GM13976 (cell line): ENCODE results near the gene FUT9.

Experiments used
- DNase-seq: peaks from one replicate; pipeline ENCODE4 v3.0.0; 2012; ENCODE audit warnings: low spot score
- in situ Hi-C: fragments of 300-500 bp; cut with MboI; formaldehyde crosslinking; loops from one replicate; pipeline ENCODE4 v1.12.0; 2022; ENCODE audit warnings: low sequenced_read_pairs, mixed read lengths, inconsistent platforms; ENCODE audit not compliant: unreplicated experiment
- TF ChIP-seq, protein P1 (sequence below): IDR thresholded peaks from 2 replicates; pipeline ENCODE4 v1.5.1; 2012; ENCODE audit warnings: borderline replicate concordance, mild to moderate bottlenecking; ENCODE audit not compliant: insufficient read depth; ENCODE audit errors: extremely low read depth, missing control alignments, control extremely low read depth

The FUT9 gene

DNA sequence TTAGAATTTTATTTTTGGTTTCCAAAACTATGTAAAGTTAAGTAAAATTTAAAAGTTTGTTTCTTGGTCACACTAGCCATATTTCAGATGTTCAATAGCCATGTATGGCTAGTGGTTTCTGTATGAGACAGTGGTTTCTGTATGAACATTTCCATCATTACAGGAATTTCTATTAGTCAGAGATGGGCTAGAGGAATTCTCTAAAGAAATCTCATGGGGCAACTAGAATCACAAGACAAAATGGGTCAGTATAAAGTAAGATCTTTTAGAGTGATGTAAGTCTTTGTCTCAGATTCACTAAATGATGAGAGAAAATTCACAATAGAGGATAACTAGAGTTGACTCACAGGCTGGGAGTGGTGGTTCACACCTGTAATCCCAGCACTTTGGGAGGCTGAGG is 149.0 kb downstream of the FUT9 start:
- TF ChIP-seq, protein P1, sequence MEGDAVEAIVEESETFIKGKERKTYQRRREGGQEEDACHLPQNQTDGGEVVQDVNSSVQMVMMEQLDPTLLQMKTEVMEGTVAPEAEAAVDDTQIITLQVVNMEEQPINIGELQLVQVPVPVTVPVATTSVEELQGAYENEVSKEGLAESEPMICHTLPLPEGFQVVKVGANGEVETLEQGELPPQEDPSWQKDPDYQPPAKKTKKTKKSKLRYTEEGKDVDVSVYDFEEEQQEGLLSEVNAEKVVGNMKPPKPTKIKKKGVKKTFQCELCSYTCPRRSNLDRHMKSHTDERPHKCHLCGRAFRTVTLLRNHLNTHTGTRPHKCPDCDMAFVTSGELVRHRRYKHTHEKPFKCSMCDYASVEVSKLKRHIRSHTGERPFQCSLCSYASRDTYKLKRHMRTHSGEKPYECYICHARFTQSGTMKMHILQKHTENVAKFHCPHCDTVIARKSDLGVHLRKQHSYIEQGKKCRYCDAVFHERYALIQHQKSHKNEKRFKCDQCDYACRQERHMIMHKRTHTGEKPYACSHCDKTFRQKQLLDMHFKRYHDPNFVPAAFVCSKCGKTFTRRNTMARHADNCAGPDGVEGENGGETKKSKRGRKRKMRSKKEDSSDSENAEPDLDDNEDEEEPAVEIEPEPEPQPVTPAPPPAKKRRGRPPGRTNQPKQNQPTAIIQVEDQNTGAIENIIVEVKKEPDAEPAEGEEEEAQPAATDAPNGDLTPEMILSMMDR: no peak
- in situ Hi-C loops: no loop called here
- DNase-seq: no peak

DNA sequence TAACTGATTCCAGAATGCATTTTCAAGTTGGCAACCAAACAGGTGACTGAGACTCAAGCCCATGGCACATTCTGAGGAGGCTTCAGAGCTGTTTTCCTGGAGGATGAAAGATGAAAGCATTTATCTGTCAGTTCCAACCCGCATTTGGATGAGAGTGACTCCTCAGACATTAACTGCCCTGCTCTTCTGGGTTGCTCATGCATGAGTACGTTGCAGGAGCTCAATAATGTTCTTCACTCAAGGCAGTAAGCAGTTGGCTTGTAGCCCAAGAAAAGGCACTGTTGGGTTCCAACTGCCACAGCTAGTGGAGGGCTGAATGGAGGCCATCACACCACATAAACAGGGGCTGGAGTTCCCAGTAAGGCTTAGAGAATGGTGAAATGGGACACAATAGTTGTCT is 155.3 kb downstream of the FUT9 start:
- TF ChIP-seq, protein P1: no peak
- DNase-seq: no peak
- in situ Hi-C loops: no loop called here

DNA sequence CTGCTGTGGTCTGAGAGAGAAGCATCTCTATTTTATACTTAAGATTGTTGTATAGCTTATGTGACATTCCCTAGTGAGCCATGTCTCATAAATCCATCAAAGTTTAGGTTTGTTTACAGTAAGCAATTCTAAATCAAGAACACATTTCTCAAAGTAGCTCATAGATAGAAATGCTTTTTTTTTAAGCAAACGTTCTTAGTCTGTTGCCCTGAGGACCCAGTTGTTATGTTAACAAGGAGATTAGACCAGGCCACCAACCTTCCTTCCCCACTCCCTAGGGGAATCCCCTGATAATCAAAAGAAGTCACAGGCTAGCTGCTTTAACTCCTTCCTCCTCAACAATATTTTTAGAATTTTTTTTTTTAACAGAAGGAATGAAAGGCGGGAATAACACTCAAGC is 169.0 kb downstream of the FUT9 start:
- TF ChIP-seq, protein P1: no peak
- in situ Hi-C loops: no loop called here
- DNase-seq: no peak

DNA sequence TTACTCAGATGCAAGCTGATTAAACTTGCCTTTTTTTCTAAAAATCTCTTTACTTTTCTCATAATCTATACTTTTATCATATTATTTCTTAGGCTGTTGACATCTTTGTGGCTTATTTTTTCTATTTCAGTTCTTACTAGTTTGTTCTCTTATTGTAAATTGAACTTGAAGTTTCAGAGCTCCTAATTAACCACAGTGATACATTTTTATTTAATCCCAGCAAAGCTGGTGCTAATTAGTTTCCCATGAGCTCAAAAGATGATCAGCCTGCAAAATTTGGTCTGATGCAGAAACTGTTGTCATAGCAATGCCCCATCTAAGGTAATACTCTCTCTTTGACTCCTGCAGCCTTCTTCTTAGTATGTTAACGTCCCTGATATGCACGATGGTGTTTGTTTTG is 170.3 kb downstream of the FUT9 start:
- TF ChIP-seq, protein P1: no peak
- no peak for DNase-seq
- in situ Hi-C loops: no loop called here

DNA sequence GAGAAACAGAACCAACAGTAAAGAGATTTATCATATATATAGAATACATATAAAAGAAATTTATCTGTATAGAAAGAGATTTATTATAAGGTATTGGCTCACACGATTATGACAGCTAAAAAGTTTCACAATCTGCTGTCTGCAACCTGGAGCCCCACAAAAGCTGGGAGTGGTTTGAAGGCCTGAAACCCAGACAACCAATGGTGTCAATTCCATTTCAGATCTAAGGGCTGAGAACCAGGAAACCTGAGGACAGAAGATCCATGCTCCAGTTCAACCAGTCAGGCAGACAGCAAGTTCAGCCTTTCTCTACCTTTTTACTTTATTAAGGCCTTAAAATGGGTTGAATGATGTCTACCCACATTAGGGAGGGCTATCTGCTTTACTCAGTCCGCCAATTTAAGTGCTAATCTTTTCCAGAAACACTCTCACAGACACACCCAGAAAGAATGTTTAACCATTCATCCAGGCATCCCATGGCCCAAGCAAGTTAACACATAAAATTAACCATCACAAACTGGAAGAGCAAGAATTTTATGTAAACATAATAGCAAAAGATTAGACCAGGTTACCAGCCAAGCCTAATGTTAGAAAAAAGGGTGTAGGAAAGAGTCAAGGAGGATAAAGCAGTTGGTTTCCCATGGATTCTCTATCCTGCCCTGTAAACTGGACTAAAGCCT is 170.9 kb downstream of the FUT9 start:
- DNase-seq: no peak
- TF ChIP-seq, protein P1: no peak
- in situ Hi-C loops: no loop called here

DNA sequence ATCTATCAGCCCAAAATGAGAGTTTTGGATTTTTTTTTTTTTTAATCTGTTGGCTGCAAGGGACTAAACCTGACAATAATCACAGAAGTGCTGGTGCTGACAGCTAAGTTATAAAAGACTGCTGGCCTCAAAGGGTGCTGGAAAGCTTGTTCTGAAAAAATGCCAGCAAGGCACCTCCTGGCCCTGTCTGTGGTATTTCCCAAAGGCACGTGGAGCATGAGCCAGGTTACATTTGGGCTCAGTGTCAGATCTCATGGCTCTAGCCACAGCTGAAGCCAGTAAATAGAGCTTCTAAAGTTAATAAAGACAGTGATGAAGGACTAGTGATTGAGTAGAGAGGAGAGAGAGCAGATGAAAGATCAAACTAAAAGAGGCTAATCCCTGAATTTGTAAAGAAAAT is 178.9 kb downstream of the FUT9 start:
- in situ Hi-C loops: no loop called here
- no peak for DNase-seq
- TF ChIP-seq, protein P1: no peak
